Measurements from ENCODE around the gene MDFIC.
"Not testable (repeated sequence)": the region's sequence is repeated elsewhere in the genome, so short reads cannot be mapped to it uniquely, and the experiment has no call there.

The MDFIC gene

GRCh38 chr7:114922026-114922651 lies at the start of gene MDFIC:
TSS of gene MDFIC (plus strand) at chr7:114922094. CDS start at chr7:114923034, 940 bp downstream.
- H3K27ac Mint-ChIP-seq = peak within 1 kb of the TSS; percentile 68
- H3K4me3 Mint-ChIP-seq = peak within 1 kb of the TSS; percentile 93
- H3K36me3 Mint-ChIP-seq (ENCODE audit: low read depth) = no peaks in the 10 kb centered on the region
- no peak for TF ChIP-seq CTCF (IDR thresholded peaks at IDR 0.05)
- no peaks in the 10 kb centered on the region for H3K27me3 Mint-ChIP-seq (ENCODE audit: low read depth, poor library complexity)
- peaks cover 17% of the 10 kb centered on the region for H3K4me1 Mint-ChIP-seq
- DNase-seq = peak; percentile 66
- no peaks in the 10 kb centered on the region for H3K9me3 Mint-ChIP-seq

- no peak overlapping the region for H3K27ac Mint-ChIP-seq
- no peak overlapping the region for H3K4me3 Mint-ChIP-seq
- H3K4me1 Mint-ChIP-seq = no peaks in the 10 kb centered on the region
- no peak for DNase-seq
- peaks cover 22% of the 10 kb centered on the region for H3K9me3 Mint-ChIP-seq
- H3K36me3 Mint-ChIP-seq (ENCODE audit: low read depth) = peaks cover 1% of the 10 kb centered on the region
- no peak for TF ChIP-seq CTCF (IDR thresholded peaks at IDR 0.05)
- H3K27me3 Mint-ChIP-seq (ENCODE audit: low read depth, poor library complexity) = no peaks in the 10 kb centered on the region
These were observed 47.7 kb upstream of the MDFIC start for GRCh38 chr7:114874170-114874569.

GRCh38 chr7:114875186-114875585 lies 46.7 kb upstream of the MDFIC start:
- Mint-ChIP-seq H3K4me1 (no peaks in the 10 kb centered on the region), H3K4me3 (no peak overlapping the region), H3K9me3 (peaks cover 30% of the 10 kb centered on the region), H3K27me3 (ENCODE audit: low read depth, poor library complexity) (no peaks in the 10 kb centered on the region), H3K27ac (no peak overlapping the region), H3K36me3 (ENCODE audit: low read depth) (peaks cover 4% of the 10 kb centered on the region)
- no peak for DNase-seq
- no peak for TF ChIP-seq CTCF (IDR thresholded peaks at IDR 0.05)

- H3K4me1 Mint-ChIP-seq = no peaks in the 10 kb centered on the region
- no peak for TF ChIP-seq CTCF (IDR thresholded peaks at IDR 0.05)
- no peaks in the 10 kb centered on the region for H3K27me3 Mint-ChIP-seq (ENCODE audit: low read depth, poor library complexity)
- no peak for DNase-seq
- H3K9me3 Mint-ChIP-seq = peaks cover 38% of the 10 kb centered on the region
- no peak overlapping the region for H3K4me3 Mint-ChIP-seq
- peaks cover 4% of the 10 kb centered on the region for H3K36me3 Mint-ChIP-seq (ENCODE audit: low read depth)
- no peak overlapping the region for H3K27ac Mint-ChIP-seq
These were observed 42.3 kb upstream of the MDFIC start for GRCh38 chr7:114879554-114879953.

- H3K4me1 Mint-ChIP-seq = no peaks in the 10 kb centered on the region
- no peak for TF ChIP-seq CTCF (IDR thresholded peaks at IDR 0.05)
- no peaks in the 10 kb centered on the region for H3K27me3 Mint-ChIP-seq (ENCODE audit: low read depth, poor library complexity)
- peaks cover 3% of the 10 kb centered on the region for H3K9me3 Mint-ChIP-seq
- no peak overlapping the region for H3K4me3 Mint-ChIP-seq
- H3K36me3 Mint-ChIP-seq (ENCODE audit: low read depth) = no peaks in the 10 kb centered on the region
- DNase-seq = no peak
- no peak overlapping the region for H3K27ac Mint-ChIP-seq
These were observed 36.1 kb upstream of the MDFIC start for GRCh38 chr7:114885836-114886235.

GRCh38 chr7:114886241-114886640 lies 35.7 kb upstream of the MDFIC start:
- no peak overlapping the region for H3K27ac Mint-ChIP-seq
- H3K36me3 Mint-ChIP-seq (ENCODE audit: low read depth) = no peaks in the 10 kb centered on the region
- no peak for DNase-seq
- no peak overlapping the region for H3K4me3 Mint-ChIP-seq
- H3K9me3 Mint-ChIP-seq = no peaks in the 10 kb centered on the region
- H3K27me3 Mint-ChIP-seq (ENCODE audit: low read depth, poor library complexity) = no peaks in the 10 kb centered on the region
- TF ChIP-seq CTCF (IDR thresholded peaks at IDR 0.05) = no peak
- H3K4me1 Mint-ChIP-seq = no peaks in the 10 kb centered on the region

- H3K9me3 Mint-ChIP-seq; DNase-seq; H3K27ac Mint-ChIP-seq; H3K4me1 Mint-ChIP-seq; H3K4me3 Mint-ChIP-seq; H3K36me3 Mint-ChIP-seq (ENCODE audit: low read depth); H3K27me3 Mint-ChIP-seq (ENCODE audit: low read depth, poor library complexity): not testable (repeated sequence)
These were observed 32.8 kb upstream of the MDFIC start for GRCh38 chr7:114889116-114889515.
